Suprapubic skin (tissue), 4 donors: ENCODE measurements around the gene ATF7IP2. TPM values are rescaled to one million over a fixed set of nuclear protein-coding genes. Genes with fewer than 3 reads are reported as not detected.
A peak's percentile ranks its signal among the peaks of the same experiment; 100 is the strongest.
"Not testable (repeated sequence)": the region's sequence is repeated elsewhere in the genome, so short reads cannot be mapped to it uniquely, and the experiment has no call there.

ENCODE experiments used
- DNase-seq, 2 donors: peaks; one replicate each; pipeline ENCODE4 v3.0.0-alpha.2; 2019; ENCODE audit warnings: low spot score in 2 of 2
- H3K27ac ChIP-seq: fragments of 200-600 bp; sonication (generic); one replicate; pipeline ENCODE4 v1.5.1; 2019
- H3K27me3 ChIP-seq: fragments of 200-600 bp; sonication (generic); one replicate; pipeline ENCODE4 v1.5.1; 2019
- H3K36me3 ChIP-seq: fragments of 200-600 bp; sonication (generic); one replicate; pipeline ENCODE4 v1.5.1; 2019
- H3K4me1 ChIP-seq: fragments of 200-600 bp; sonication (generic); one replicate; pipeline ENCODE4 v1.5.1; 2019
- H3K4me3 ChIP-seq: fragments of 200-600 bp; sonication (generic); one replicate; pipeline ENCODE4 v1.5.1; 2019; ENCODE audit warnings: mild to moderate bottlenecking
- H3K9me3 ChIP-seq: fragments of 200-600 bp; sonication (generic); one replicate; pipeline ENCODE4 v1.5.1; 2019
- CTCF ChIP-seq, 2 donors: fragments of 200-600 bp in 1 of 2; fragments of 450-650 bp in 1 of 2; sonication (generic) in 1 of 2; IDR thresholded peaks; one replicate each; pipeline ENCODE4 v1.5.1; 2016 to 2019; ENCODE audit warnings: antibody characterized with exemption in 2 of 2, mild to moderate bottlenecking in 1 of 2, moderate library complexity in 1 of 2
- EP300 ChIP-seq: sonication (generic); formaldehyde crosslinking; IDR thresholded peaks from one replicate; pipeline ENCODE4 v1.6.1; 2017; ENCODE audit warnings: antibody characterized with exemption
- POLR2A ChIP-seq, 2 donors: fragments of 450-650 bp; IDR thresholded peaks; one replicate each; pipeline ENCODE4 v1.6.1; 2017; ENCODE audit warnings: antibody characterized with exemption in 2 of 2, mild to moderate bottlenecking in 2 of 2, moderate library complexity in 2 of 2
- POLR2AphosphoS5 ChIP-seq, 3 donors: sonication (generic); formaldehyde crosslinking; IDR thresholded peaks; one replicate each; pipeline ENCODE4 v1.6.1; 2017; ENCODE audit warnings: antibody characterized with exemption in 3 of 3
- WGBS: methylation state at CpG from one replicate; pipeline ENCODE4 v1.1.5; 2018; 5-methylcytosine and 5-hydroxymethylcytosine counted together
- total RNA-seq, 4 donors: library from RNA; depleted of rRNA; stranded (reverse); fragments of >200 nt; gene quantifications; one replicate each; pipeline ENCODE4 v1.1.0, GENCODE V29; 2016

The ATF7IP2 gene
- 10 to 100 TPM in 2 of 4 donors, 1 to 10 TPM in 2; 2.8 to 22.6 (median 10.1) TPM for total RNA-seq

DNA sequence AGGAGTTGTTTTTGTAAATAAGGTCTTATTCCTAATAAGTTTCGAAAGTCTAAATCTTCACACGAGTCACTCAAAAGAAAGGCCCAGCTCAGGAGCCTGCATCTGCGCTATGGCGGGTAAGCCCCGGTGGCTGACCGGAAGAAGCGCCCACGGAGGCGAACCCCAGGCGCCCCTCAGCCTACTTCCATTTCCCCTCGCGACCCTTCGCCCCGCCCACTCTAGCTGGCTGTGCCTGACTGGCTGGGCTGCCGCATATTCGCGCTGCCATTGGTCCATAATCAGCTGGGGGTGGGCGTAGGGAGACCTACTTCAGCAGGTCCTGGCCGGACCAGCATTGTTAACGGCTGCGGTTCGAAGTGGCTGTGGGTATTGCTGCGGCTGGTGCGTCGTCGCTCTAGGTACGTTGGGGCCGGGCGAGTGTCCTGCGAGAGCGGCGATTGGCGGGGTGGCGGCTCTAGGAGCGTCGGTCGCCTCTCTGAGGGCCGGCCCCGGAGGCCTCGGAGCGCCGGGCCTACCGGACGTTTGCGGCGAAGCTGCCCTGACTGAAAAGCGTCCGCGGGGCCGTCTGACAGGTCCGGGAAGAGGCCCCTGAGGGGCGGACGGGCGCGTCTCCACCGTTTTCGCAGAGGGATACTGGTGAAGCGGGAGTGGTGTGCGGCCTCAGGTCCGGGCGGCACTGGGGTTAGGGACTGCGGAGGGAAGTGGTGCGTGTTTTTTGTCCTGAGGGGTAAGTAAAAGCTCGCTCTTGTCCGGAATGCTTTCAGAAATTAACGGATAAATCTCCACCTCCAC lies at the start of gene ATF7IP2:
Gene ATF7IP2, plus strand, starts transcription at position 337 of the 792 bp plus-strand sequence. CDS start 44,560 bp downstream, outside the sequence.
- TF ChIP-seq POLR2AphosphoS5 (IDR thresholded peaks at IDR 0.05) (no peak), CTCF (IDR thresholded peaks at IDR 0.05) (no peak), POLR2A (IDR thresholded peaks at IDR 0.05) (no peak), EP300 (no peak)
- Histone ChIP-seq H3K27ac (peak within 1 kb of the TSS; percentile 40), H3K9me3 (no peaks in the 10 kb centered on the region), H3K27me3 (peaks cover 3% of the 10 kb centered on the region), H3K36me3 (no peaks in the 10 kb centered on the region), H3K4me1 (no peaks in the 10 kb centered on the region), H3K4me3 (peak within 1 kb of the TSS; percentile 59)
- DNase-seq, result peak; percentile 74 to 82
- 17% methylated on average over 17 of the region's 66 CpGs for WGBS

DNA sequence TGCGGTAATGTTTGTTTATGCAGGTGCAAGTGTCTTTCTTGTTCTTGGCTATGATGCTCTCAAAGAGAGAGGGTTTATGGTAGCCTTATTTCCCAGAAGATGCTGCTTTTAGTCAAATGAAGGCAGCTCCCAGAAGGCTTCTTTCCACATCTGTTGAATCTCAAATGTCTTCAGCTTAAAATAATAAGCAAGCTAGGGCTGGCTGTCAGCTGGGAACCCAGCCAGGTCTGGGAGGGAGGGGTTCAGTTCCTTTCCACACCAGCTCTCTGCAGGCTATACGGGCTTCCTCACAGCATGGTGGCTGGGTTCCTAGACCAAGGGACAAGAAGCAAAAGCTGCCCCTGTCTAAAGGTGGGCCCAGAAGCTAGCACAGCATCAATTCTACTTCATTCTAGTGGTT lies 47.4 kb upstream of the ATF7IP2 start:
- H3K4me3 ChIP-seq, result no peak overlapping the region
- no peak for TF ChIP-seq EP300
- TF ChIP-seq POLR2AphosphoS5 (IDR thresholded peaks at IDR 0.05), result no peak
- TF ChIP-seq CTCF (IDR thresholded peaks at IDR 0.05), result no peak
- no peak for TF ChIP-seq POLR2A (IDR thresholded peaks at IDR 0.05)
- no peak for DNase-seq
- peaks cover 24% of the 10 kb centered on the region for H3K9me3 ChIP-seq
- H3K36me3 ChIP-seq, result no peaks in the 10 kb centered on the region
- H3K27ac ChIP-seq, result no peak overlapping the region
- WGBS, result 63% methylated on average over 1 of the region's 2 CpGs
- H3K27me3 ChIP-seq, result no peaks in the 10 kb centered on the region
- peaks cover 3% of the 10 kb centered on the region for H3K4me1 ChIP-seq

DNA sequence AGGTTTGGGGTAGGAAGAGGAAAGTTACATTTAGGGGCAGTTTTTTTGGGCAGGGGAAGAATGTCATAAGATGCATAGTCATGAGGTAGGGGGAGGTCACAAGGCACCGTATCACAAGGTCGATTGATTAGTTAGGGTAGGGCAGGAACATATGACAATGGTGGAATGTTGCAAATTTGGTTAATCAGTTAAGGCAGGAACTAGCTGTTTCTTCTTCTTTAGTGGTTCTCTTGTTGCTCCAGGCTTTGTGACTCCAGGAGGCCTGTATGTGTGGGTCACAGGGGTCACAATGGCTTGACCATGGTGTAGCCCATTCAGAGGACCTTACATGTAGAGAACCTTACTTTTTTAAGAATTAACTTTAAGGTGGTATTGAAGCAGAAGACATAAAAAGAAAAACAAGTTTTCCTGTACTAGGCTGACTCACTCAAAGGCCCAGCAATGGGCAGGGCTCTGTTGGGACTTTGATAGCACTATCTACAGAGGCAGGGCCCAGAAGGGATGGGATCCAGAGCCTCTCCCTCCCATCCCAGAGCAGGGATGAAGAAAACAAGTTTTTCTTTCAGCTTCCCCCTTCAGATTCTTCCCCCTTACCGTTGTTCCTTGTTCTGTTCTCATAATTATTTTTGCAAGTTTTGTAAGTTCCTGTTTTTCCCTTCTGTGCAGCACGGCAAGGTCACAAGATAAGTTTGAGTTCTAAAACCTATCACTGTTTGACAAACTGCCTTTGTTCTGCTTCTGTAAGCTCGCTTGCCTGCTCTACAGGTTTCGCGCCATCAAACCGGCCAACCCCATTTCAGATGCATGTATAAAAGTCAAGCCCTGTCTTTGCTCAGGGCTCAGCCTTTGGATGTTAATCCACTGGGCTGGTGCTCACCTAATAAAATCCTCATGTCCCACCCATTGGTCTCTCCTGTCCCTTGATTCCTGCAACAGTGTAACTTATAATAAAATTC lies 45.8 kb upstream of the ATF7IP2 start:
- DNase-seq, result no peak
- TF ChIP-seq EP300 (no peak), POLR2AphosphoS5 (IDR thresholded peaks at IDR 0.05) (no peak), POLR2A (IDR thresholded peaks at IDR 0.05) (no peak), CTCF (IDR thresholded peaks at IDR 0.05) (no peak)
- Histone ChIP-seq H3K4me1 (no peaks in the 10 kb centered on the region), H3K27me3 (no peaks in the 10 kb centered on the region), H3K36me3 (no peaks in the 10 kb centered on the region), H3K9me3 (peaks cover 27% of the 10 kb centered on the region), H3K27ac (no peak overlapping the region), H3K4me3 (no peak overlapping the region)
- 85% methylated on average over 8 of the region's 8 CpGs for WGBS

GRCh38 chr16:10343124-10343760 lies 42.6 kb upstream of the ATF7IP2 start:
- Histone ChIP-seq H3K27me3 (no peaks in the 10 kb centered on the region), H3K27ac (no peak overlapping the region), H3K4me1 (no peaks in the 10 kb centered on the region), H3K9me3 (peaks cover 27% of the 10 kb centered on the region), H3K4me3 (no peak overlapping the region), H3K36me3 (no peaks in the 10 kb centered on the region)
- no peak for DNase-seq
- WGBS, result 70% methylated on average over 9 of the region's 9 CpGs
- TF ChIP-seq POLR2AphosphoS5 (IDR thresholded peaks at IDR 0.05), result no peak

DNA sequence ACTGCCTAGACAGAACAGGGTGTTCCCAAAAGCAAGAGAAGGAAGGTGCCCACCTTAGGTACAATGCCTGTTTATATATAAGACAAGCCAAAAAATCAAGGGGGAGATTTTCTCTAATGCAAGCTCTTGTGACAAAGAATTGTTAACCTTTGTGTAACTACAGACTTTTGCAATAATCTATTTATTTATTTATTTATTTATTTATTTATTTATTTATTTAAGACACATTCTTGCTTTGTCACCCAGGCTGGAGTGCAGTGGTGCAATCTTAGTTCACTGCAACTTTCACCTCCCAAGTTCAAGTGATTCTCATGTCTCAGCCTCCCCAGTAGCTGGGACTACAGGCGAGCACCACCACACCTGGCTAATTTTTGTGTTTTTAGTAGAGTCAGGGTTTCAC lies 41.2 kb upstream of the ATF7IP2 start:
- 94% methylated on average over 1 of the region's 1 CpG for WGBS
- not testable (repeated sequence) for H3K27ac ChIP-seq, H3K36me3 ChIP-seq, DNase-seq, H3K27me3 ChIP-seq, H3K4me1 ChIP-seq, H3K4me3 ChIP-seq
- H3K9me3 ChIP-seq, result peaks cover 24% of the 10 kb centered on the region
